Activated naive CD8-positive, alpha-beta T cell treated with anti-CD3 and anti-CD28 coated beads for 36 hours (primary cell): ENCODE data around the gene PEX12. TPM values are rescaled to one million over a fixed set of nuclear protein-coding genes. Genes with fewer than 3 reads are reported as not detected.
"Not testable (repeated sequence)": the region's sequence is repeated elsewhere in the genome, so short reads cannot be mapped to it uniquely, and the experiment has no call there.

ENCODE experiments used
- DNase-seq: peaks from one replicate; pipeline ENCODE4 v3.0.0; 2021
- H3K27ac Mint-ChIP-seq: one replicate; pipeline ENCODE4 v1.8.0; 2022; ENCODE audit warnings: mild to moderate bottlenecking, moderate library complexity, mixed read lengths
- H3K27me3 Mint-ChIP-seq: one replicate; pipeline ENCODE4 v1.8.0; 2022; ENCODE audit warnings: mild to moderate bottlenecking, mixed read lengths
- H3K36me3 Mint-ChIP-seq: one replicate; pipeline ENCODE4 v1.8.0; 2021; ENCODE audit warnings: mild to moderate bottlenecking, mixed read lengths
- H3K4me1 Mint-ChIP-seq: one replicate; pipeline ENCODE4 v1.8.0; 2021; ENCODE audit warnings: mixed read lengths
- H3K4me3 Mint-ChIP-seq: one replicate; pipeline ENCODE4 v1.8.0; 2022; ENCODE audit warnings: mild to moderate bottlenecking, moderate library complexity, mixed read lengths
- H3K9me3 Mint-ChIP-seq: one replicate; pipeline ENCODE4 v1.8.0; 2022; ENCODE audit warnings: mixed read lengths
- total RNA-seq, 2 experiments: library from RNA; stranded (reverse); gene quantifications; one replicate each; pipeline ENCODE4 v1.2.3, GENCODE V29; 2021

PEX12 gene
- total RNA-seq, 2 experiments from 2014 or later: 6.6 to 6.9 TPM

GRCh38 chr17:35535406-35535805 is 43.0 kb downstream of the PEX12 start:
- peaks cover 54% of the 10 kb centered on the region for H3K4me1 Mint-ChIP-seq
- not testable (repeated sequence) for H3K27me3 Mint-ChIP-seq, DNase-seq, H3K9me3 Mint-ChIP-seq
- peaks cover 35% of the 10 kb centered on the region for H3K36me3 Mint-ChIP-seq
- H3K27ac Mint-ChIP-seq: peak overlapping the region; percentile 99
- peak overlapping the region; percentile 97 for H3K4me3 Mint-ChIP-seq

GRCh38 chr17:35534576-35535093 is 43.7 kb downstream of the PEX12 start:
- peak overlapping the region; percentile 99 for H3K27ac Mint-ChIP-seq
- peaks cover 51% of the 10 kb centered on the region for H3K4me1 Mint-ChIP-seq
- DNase-seq: no peak
- peaks cover 41% of the 10 kb centered on the region for H3K36me3 Mint-ChIP-seq
- H3K27me3 Mint-ChIP-seq: no peaks in the 10 kb centered on the region
- peak overlapping the region; percentile 97 for H3K4me3 Mint-ChIP-seq
- H3K9me3 Mint-ChIP-seq: no peaks in the 10 kb centered on the region

GRCh38 chr17:35531160-35531559 is 47.2 kb downstream of the PEX12 start:
- DNase-seq: no peak
- Mint-ChIP-seq H3K4me3 (no peak overlapping the region), H3K36me3 (peaks cover 65% of the 10 kb centered on the region), H3K4me1 (peaks cover 57% of the 10 kb centered on the region), H3K27ac (no peak overlapping the region), H3K27me3 (no peaks in the 10 kb centered on the region), H3K9me3 (peaks cover 21% of the 10 kb centered on the region)

- Mint-ChIP-seq H3K36me3 (peaks cover 65% of the 10 kb centered on the region), H3K4me3 (no peak overlapping the region), H3K27me3 (no peaks in the 10 kb centered on the region), H3K27ac (peak overlapping the region; percentile 84), H3K9me3 (peaks cover 26% of the 10 kb centered on the region), H3K4me1 (peaks cover 67% of the 10 kb centered on the region)
- DNase-seq: no peak
These were observed 48.5 kb downstream of the PEX12 start for GRCh38 chr17:35529866-35530265.

GRCh38 chr17:35529326-35529725 is 49.0 kb downstream of the PEX12 start:
- not testable (repeated sequence) for H3K4me3 Mint-ChIP-seq, H3K27ac Mint-ChIP-seq
- H3K36me3 Mint-ChIP-seq: peaks cover 65% of the 10 kb centered on the region

More at GRCh38 chr17:35529326-35529725, 49.0 kb downstream of the PEX12 start:
- Mint-ChIP-seq H3K4me1 (peaks cover 65% of the 10 kb centered on the region), H3K9me3 (peaks cover 26% of the 10 kb centered on the region)
- not testable (repeated sequence) for H3K27me3 Mint-ChIP-seq, DNase-seq

Other genes starting within 250 kb of the PEX12 start
- 10 to 100 TPM; 35.6 to 37.9 TPM for gene SLFN11, start 204.9 kb downstream of the PEX12 start, total RNA-seq
- 1 to 10 TPM; 6.0 to 8.6 TPM for gene SLFN12, start 146.1 kb downstream of the PEX12 start, total RNA-seq
- 10 to 100 TPM; 22.0 to 22.1 TPM for gene SLFN13, start 129.8 kb downstream of the PEX12 start, total RNA-seq
- gene SLFN12L, start 40.9 kb downstream of the PEX12 start, total RNA-seq: 10 to 100 TPM; 32.6 to 35.9 TPM
- under 1 TPM; 0.10 to 0.14 TPM for gene SLFN14, start 17.8 kb downstream of the PEX12 start, total RNA-seq
- 100 to 1,000 TPM; 147 to 150 TPM for gene AP2B1, start 8.8 kb upstream of the PEX12 start, total RNA-seq
- gene RASL10B, start 153.1 kb upstream of the PEX12 start, total RNA-seq: 1 to 10 TPM; 2.5 to 2.6 TPM
- gene GAS2L2, start 174.7 kb upstream of the PEX12 start, total RNA-seq: under 1 TPM; 0.40 to 0.43 TPM
- not detected for gene C17orf50, start 182.3 kb upstream of the PEX12 start, total RNA-seq
- under 1 TPM; 0.21 to 0.50 TPM for gene MMP28, start 217.1 kb upstream of the PEX12 start, total RNA-seq
- gene TAF15, start 230.9 kb upstream of the PEX12 start, total RNA-seq: 100 to 1,000 TPM; 306 to 317 TPM